WTC11 (cell line): ENCODE results near the gene NUDT14. TPM values are rescaled to one million over a fixed set of nuclear protein-coding genes. Genes with fewer than 3 reads are reported as not detected.

Source experiments
- ATAC-seq: fragments of 200-7000 bp; cut with Tn5 transposase; 2 replicates; pipeline ENCODE4 v1.10.0; 2021; ENCODE audit warnings: mild to moderate bottlenecking, moderate library complexity
- CTCF ChIA-PET: fragments of 300-600 bp; sonication (Branson Sonifier 250); formaldehyde crosslinking; loops from one replicate; lab custom pipeline; 2021; ENCODE audit warnings: antibody characterized with exemption; lab: Charles Lee
- POLR2A ChIA-PET: fragments of 350-600 bp; sonication (Branson Sonifier 250); formaldehyde crosslinking; loops from one replicate; lab custom pipeline; 2021; ENCODE audit warnings: antibody characterized with exemption; lab: Charles Lee
- DNase-seq: peaks from one replicate; pipeline ENCODE4 v3.0.0; 2021; ENCODE audit warnings: low spot score
- H3K27ac Mint-ChIP-seq: 2 replicates; pipeline ENCODE4 v1.8.0; 2021; ENCODE audit warnings: mixed read lengths
- H3K27me3 Mint-ChIP-seq: 2 replicates; pipeline ENCODE4 v1.8.0; 2021; ENCODE audit warnings: low read depth, mild to moderate bottlenecking, moderate library complexity, mixed read lengths
- H3K36me3 Mint-ChIP-seq: 2 replicates; pipeline ENCODE4 v1.8.0; 2021; ENCODE audit warnings: mixed read lengths
- H3K4me1 Mint-ChIP-seq: 2 replicates; pipeline ENCODE4 v1.8.0; 2022; ENCODE audit warnings: mixed read lengths
- H3K4me3 Mint-ChIP-seq: 2 replicates; pipeline ENCODE4 v1.8.0; 2021; ENCODE audit warnings: mild to moderate bottlenecking, moderate library complexity, mixed read lengths
- H3K9me3 Mint-ChIP-seq: 2 replicates; pipeline ENCODE4 v1.8.0; 2021; ENCODE audit warnings: mixed read lengths
- ELF4 ChIP-seq: sonication (generic); formaldehyde crosslinking; IDR thresholded peaks from 2 replicates; pipeline ENCODE4 v1.8.1; 2022; ENCODE audit warnings: low read depth, mild to moderate bottlenecking, moderate library complexity, missing genetic modification reagents
- EMX1 ChIP-seq: fragments of 250-450 bp; sonication (Bioruptor Pico); IDR thresholded peaks from 2 replicates; pipeline ENCODE4 v1.8.0; 2021; ENCODE audit warnings: mild to moderate bottlenecking
- FOXP1 ChIP-seq: sonication (generic); formaldehyde crosslinking; IDR thresholded peaks from 2 replicates; pipeline ENCODE4 v1.8.0; 2022; ENCODE audit warnings: missing genetic modification reagents, mild to moderate bottlenecking, moderate library complexity, borderline replicate concordance
- GRHL2 ChIP-seq: fragments of 250-450 bp; sonication (Bioruptor Pico); IDR thresholded peaks from 2 replicates; pipeline ENCODE4 v1.8.0; 2022; ENCODE audit warnings: mild to moderate bottlenecking, moderate library complexity; ENCODE audit not compliant: insufficient replicate concordance, severe bottlenecking
- GTF2I ChIP-seq: fragments of 250-450 bp; sonication (Bioruptor Pico); conservative IDR thresholded peaks from 2 replicates; pipeline ENCODE4 v1.4.0; 2021; ENCODE audit warnings: mild to moderate bottlenecking
- NR1H2 ChIP-seq: sonication (generic); formaldehyde crosslinking; IDR thresholded peaks from 2 replicates; pipeline ENCODE4 v1.9.0; 2021; ENCODE audit warnings: mild to moderate bottlenecking, moderate library complexity, missing genetic modification reagents
- SOX15 ChIP-seq: fragments of 250-450 bp; sonication (Bioruptor Pico); IDR thresholded peaks from 2 replicates; pipeline ENCODE4 v1.9.0; 2021; ENCODE audit warnings: mild to moderate bottlenecking
- ZNF121 ChIP-seq: sonication (generic); formaldehyde crosslinking; IDR thresholded peaks from 2 replicates; pipeline ENCODE4 v1.8.0; 2023; ENCODE audit warnings: missing genetic modification reagents
- ZNF219 ChIP-seq: sonication (generic); formaldehyde crosslinking; IDR thresholded peaks from 2 replicates; pipeline ENCODE4 v1.8.0; 2023; ENCODE audit warnings: missing genetic modification reagents, mild to moderate bottlenecking, borderline replicate concordance
- ZNF671 ChIP-seq: fragments of 250-450 bp; sonication (Bioruptor Pico); IDR thresholded peaks from 2 replicates; pipeline ENCODE4 v1.8.0; 2021; ENCODE audit warnings: mild to moderate bottlenecking
- total RNA-seq: library from RNA; stranded (reverse); gene quantifications from 3 replicates; pipeline ENCODE4 v1.2.3, GENCODE V29; 2021
- TF ChIP-seq, protein P1 (sequence below): fragments of 250-450 bp; sonication (Bioruptor Pico); IDR thresholded peaks from 2 replicates; pipeline ENCODE4 v1.9.0; 2021; ENCODE audit warnings: mild to moderate bottlenecking, borderline replicate concordance
- TF ChIP-seq, protein P2 (sequence below): fragments of 250-450 bp; sonication (Bioruptor Pico); conservative IDR thresholded peaks from 2 replicates; pipeline ENCODE4 v1.9.0; 2021; ENCODE audit warnings: mild to moderate bottlenecking
- TF ChIP-seq, protein P3 (sequence below): sonication (generic); formaldehyde crosslinking; IDR thresholded peaks from 2 replicates; pipeline ENCODE4 v1.8.0; 2022; ENCODE audit warnings: mild to moderate bottlenecking, missing genetic modification reagents
- TF ChIP-seq, protein P4 (sequence below): sonication (generic); formaldehyde crosslinking; IDR thresholded peaks from 2 replicates; pipeline ENCODE4 v1.8.1; 2022; ENCODE audit warnings: low read depth, missing genetic modification reagents, borderline replicate concordance
- TF ChIP-seq, protein P5 (sequence below): fragments of 250-450 bp; sonication (Bioruptor Pico); IDR thresholded peaks from 2 replicates; pipeline ENCODE4 v1.9.0; 2021; ENCODE audit warnings: mild to moderate bottlenecking
- TF ChIP-seq, protein P6 (sequence below): sonication (generic); formaldehyde crosslinking; conservative IDR thresholded peaks from 2 replicates; pipeline ENCODE4 v1.8.1; 2022; ENCODE audit warnings: mild to moderate bottlenecking, missing genetic modification reagents
- TF ChIP-seq, protein P7 (sequence below): sonication (generic); formaldehyde crosslinking; IDR thresholded peaks from 2 replicates; pipeline ENCODE4 v1.8.1; 2023; ENCODE audit warnings: mild to moderate bottlenecking, missing genetic modification reagents, borderline replicate concordance
- TF ChIP-seq, protein P8 (sequence below): sonication (generic); formaldehyde crosslinking; IDR thresholded peaks from 2 replicates; pipeline ENCODE4 v1.8.1; 2022; ENCODE audit warnings: mild to moderate bottlenecking, moderate library complexity, missing genetic modification reagents

The NUDT14 gene
- total RNA-seq, 1 experiment from 2014 or later: 35.4 TPM

DNA sequence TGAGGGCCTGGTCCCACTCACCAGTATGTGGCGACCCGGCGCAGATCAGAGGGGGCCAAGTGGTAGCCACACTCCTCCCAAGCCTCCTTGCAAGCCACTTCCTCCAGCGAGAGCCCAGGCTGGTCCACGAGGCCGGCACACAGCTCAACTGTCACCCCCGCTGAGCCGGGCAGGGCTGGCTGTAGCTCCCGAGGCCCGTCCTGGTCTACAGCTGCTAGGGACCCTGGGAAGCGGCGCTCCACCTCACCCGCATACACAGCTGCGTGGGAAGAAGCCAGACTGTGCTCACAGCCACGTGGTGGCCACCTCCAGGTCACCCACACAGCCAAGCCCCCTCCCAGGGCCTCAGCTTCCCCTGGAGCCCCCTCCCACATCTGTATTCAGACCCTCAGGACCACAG, 4.6 kb downstream of the NUDT14 start (continued):
- TF ChIP-seq ELF4 (CRISPR knock-in tag) (no peak), SOX15 (CRISPR knock-in tag) (no peak), NR1H2 (CRISPR knock-in tag) (no peak)
- TF ChIP-seq, protein P1, sequence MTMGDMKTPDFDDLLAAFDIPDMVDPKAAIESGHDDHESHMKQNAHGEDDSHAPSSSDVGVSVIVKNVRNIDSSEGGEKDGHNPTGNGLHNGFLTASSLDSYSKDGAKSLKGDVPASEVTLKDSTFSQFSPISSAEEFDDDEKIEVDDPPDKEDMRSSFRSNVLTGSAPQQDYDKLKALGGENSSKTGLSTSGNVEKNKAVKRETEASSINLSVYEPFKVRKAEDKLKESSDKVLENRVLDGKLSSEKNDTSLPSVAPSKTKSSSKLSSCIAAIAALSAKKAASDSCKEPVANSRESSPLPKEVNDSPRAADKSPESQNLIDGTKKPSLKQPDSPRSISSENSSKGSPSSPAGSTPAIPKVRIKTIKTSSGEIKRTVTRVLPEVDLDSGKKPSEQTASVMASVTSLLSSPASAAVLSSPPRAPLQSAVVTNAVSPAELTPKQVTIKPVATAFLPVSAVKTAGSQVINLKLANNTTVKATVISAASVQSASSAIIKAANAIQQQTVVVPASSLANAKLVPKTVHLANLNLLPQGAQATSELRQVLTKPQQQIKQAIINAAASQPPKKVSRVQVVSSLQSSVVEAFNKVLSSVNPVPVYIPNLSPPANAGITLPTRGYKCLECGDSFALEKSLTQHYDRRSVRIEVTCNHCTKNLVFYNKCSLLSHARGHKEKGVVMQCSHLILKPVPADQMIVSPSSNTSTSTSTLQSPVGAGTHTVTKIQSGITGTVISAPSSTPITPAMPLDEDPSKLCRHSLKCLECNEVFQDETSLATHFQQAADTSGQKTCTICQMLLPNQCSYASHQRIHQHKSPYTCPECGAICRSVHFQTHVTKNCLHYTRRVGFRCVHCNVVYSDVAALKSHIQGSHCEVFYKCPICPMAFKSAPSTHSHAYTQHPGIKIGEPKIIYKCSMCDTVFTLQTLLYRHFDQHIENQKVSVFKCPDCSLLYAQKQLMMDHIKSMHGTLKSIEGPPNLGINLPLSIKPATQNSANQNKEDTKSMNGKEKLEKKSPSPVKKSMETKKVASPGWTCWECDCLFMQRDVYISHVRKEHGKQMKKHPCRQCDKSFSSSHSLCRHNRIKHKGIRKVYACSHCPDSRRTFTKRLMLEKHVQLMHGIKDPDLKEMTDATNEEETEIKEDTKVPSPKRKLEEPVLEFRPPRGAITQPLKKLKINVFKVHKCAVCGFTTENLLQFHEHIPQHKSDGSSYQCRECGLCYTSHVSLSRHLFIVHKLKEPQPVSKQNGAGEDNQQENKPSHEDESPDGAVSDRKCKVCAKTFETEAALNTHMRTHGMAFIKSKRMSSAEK (CRISPR knock-in tag): no peak

DNA sequence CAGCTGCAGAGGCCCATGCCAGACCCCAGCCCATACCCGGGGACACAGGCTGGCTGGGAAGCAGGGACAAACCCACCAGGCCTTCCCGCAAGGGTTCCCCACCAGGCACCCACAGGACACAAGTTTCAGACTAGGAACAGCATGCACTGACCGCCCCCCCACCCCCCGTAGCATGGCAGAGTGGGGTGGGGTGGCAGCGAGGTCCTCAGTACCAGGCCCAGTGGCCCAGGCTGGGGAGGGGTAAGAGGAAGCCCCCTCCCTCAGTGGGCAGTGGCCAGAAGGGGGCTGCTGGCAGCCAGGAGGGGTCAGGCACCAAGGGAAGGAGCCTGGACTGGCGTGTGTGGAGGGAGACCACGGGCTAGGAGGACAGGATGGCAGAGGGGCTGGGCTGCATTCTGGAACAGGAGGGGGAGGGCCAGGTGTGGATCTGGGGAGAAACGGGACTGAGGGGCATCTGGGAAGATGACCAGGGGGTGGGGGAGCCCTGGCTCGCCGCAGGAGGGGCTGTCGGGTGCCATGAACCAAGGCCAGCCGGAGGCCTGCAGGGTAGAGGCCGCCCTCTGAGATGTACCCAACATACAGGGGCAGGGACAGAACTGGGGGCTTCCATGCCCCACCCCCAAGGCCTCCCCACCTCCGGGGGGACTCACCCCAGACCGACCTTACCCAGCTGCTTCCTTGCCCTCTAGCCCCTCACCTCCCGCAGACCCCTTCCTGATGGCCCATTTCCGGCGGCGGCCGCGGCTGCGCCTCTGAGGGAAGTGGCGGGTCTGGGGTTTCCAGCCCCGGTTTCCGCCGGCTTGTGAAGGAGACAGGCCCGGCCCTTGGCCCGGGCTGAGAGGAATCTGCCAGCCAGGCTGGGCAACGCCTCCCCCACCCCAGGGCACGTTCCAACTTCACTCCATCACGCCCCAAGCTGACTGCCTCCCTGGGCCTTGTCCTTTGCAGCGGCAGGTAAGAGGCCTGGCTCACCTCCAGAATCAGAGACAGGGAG, 6.9 kb downstream of the NUDT14 start:
- ChIA-PET POLR2A (no interaction called here), CTCF (interaction anchor here (7.4 kb wide), 1 partner anchor 83 kb away, joined by 36 read pairs; no protein-coding TSS in a partner anchor)
- Mint-ChIP-seq H3K4me1 (no peaks in the 10 kb centered on the region), H3K4me3 (no peak overlapping the region), H3K27ac (no peak overlapping the region), H3K27me3 (peaks cover 7% of the 10 kb centered on the region; the same call in 1 of the 2 replicates), H3K9me3 (no peaks in the 10 kb centered on the region), H3K36me3 (no peaks in the 10 kb centered on the region)
- DNase-seq (no peak), ATAC-seq (no peak)
- TF ChIP-seq GRHL2 (CRISPR knock-in tag) (no peak), EMX1 (CRISPR knock-in tag) (no peak), ZNF671 (CRISPR knock-in tag) (no peak), GTF2I (no peak), FOXP1 (no peak), ZNF219 (CRISPR knock-in tag) (no peak), ZNF121 (CRISPR knock-in tag) (no peak)
- TF ChIP-seq, protein P2, sequence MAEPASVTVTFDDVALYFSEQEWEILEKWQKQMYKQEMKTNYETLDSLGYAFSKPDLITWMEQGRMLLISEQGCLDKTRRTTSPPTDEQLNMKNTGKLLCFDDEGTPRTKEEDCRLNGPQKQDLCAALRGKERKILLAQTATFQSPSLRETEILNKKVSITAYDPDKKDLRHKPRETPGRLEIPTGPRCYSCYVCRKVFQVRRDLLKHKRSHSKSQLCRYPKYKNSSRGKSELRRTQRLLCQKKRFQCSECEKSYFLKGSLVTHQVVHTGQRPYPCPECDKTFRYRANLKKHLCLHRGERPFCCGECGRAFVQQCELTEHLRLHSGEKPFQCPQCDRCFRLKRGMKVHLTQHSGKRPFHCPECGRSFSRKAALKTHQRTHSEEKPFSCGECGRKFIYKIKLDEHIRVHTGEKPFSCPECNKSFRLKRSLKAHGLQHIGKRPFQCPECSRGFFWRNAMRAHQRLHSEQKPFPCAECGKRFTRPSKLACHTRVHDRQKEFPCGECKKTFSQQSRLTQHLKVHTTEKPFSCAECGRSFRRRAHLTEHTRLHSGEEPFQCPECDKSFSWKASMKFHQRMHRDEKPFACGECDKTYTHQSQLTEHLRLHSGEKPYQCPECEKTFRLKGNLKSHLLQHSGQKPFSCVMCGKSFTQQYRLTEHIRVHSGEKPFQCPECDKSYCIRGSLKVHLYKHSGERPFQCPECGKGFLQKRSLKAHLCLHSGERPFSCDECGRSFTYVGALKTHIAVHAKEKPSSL: no peak
- TF ChIP-seq, protein P3, sequence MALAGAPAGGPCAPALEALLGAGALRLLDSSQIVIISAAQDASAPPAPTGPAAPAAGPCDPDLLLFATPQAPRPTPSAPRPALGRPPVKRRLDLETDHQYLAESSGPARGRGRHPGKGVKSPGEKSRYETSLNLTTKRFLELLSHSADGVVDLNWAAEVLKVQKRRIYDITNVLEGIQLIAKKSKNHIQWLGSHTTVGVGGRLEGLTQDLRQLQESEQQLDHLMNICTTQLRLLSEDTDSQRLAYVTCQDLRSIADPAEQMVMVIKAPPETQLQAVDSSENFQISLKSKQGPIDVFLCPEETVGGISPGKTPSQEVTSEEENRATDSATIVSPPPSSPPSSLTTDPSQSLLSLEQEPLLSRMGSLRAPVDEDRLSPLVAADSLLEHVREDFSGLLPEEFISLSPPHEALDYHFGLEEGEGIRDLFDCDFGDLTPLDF (CRISPR knock-in tag): no peak
- TF ChIP-seq, protein P4, sequence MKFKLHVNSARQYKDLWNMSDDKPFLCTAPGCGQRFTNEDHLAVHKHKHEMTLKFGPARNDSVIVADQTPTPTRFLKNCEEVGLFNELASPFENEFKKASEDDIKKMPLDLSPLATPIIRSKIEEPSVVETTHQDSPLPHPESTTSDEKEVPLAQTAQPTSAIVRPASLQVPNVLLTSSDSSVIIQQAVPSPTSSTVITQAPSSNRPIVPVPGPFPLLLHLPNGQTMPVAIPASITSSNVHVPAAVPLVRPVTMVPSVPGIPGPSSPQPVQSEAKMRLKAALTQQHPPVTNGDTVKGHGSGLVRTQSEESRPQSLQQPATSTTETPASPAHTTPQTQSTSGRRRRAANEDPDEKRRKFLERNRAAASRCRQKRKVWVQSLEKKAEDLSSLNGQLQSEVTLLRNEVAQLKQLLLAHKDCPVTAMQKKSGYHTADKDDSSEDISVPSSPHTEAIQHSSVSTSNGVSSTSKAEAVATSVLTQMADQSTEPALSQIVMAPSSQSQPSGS (CRISPR knock-in tag): no peak
- TF ChIP-seq, protein P5, sequence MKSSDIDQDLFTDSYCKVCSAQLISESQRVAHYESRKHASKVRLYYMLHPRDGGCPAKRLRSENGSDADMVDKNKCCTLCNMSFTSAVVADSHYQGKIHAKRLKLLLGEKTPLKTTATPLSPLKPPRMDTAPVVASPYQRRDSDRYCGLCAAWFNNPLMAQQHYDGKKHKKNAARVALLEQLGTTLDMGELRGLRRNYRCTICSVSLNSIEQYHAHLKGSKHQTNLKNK (CRISPR knock-in tag): no peak
- TF ChIP-seq, protein P6, sequence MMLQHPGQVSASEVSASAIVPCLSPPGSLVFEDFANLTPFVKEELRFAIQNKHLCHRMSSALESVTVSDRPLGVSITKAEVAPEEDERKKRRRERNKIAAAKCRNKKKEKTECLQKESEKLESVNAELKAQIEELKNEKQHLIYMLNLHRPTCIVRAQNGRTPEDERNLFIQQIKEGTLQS (CRISPR knock-in tag): no peak
- TF ChIP-seq, protein P7, sequence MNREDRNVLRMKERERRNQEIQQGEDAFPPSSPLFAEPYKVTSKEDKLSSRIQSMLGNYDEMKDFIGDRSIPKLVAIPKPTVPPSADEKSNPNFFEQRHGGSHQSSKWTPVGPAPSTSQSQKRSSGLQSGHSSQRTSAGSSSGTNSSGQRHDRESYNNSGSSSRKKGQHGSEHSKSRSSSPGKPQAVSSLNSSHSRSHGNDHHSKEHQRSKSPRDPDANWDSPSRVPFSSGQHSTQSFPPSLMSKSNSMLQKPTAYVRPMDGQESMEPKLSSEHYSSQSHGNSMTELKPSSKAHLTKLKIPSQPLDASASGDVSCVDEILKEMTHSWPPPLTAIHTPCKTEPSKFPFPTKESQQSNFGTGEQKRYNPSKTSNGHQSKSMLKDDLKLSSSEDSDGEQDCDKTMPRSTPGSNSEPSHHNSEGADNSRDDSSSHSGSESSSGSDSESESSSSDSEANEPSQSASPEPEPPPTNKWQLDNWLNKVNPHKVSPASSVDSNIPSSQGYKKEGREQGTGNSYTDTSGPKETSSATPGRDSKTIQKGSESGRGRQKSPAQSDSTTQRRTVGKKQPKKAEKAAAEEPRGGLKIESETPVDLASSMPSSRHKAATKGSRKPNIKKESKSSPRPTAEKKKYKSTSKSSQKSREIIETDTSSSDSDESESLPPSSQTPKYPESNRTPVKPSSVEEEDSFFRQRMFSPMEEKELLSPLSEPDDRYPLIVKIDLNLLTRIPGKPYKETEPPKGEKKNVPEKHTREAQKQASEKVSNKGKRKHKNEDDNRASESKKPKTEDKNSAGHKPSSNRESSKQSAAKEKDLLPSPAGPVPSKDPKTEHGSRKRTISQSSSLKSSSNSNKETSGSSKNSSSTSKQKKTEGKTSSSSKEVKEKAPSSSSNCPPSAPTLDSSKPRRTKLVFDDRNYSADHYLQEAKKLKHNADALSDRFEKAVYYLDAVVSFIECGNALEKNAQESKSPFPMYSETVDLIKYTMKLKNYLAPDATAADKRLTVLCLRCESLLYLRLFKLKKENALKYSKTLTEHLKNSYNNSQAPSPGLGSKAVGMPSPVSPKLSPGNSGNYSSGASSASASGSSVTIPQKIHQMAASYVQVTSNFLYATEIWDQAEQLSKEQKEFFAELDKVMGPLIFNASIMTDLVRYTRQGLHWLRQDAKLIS (CRISPR knock-in tag): no peak
- TF ChIP-seq, protein P8, sequence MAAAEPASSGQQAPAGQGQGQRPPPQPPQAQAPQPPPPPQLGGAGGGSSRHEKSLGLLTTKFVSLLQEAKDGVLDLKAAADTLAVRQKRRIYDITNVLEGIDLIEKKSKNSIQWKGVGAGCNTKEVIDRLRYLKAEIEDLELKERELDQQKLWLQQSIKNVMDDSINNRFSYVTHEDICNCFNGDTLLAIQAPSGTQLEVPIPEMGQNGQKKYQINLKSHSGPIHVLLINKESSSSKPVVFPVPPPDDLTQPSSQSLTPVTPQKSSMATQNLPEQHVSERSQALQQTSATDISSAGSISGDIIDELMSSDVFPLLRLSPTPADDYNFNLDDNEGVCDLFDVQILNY (CRISPR knock-in tag): no peak
